DOHH2 (cell line): Measurements from ENCODE around the gene ADM.

Experiments
- EZH2phosphoT487 ChIP-seq: fragments of 200-600 bp; sonication (generic); IDR thresholded peaks from 2 replicates; pipeline ENCODE4 v1.6.1; 2017; ENCODE audit warnings: borderline replicate concordance, mild to moderate bottlenecking, antibody characterized with exemption, low read length, moderate library complexity, mixed read lengths
- TF ChIP-seq, protein P1 (sequence below): fragments of 200-600 bp; sonication (generic); IDR thresholded peaks from one replicate; pipeline ENCODE4 v1.5.1; 2014; ENCODE audit warnings: antibody characterized with exemption, mild to moderate bottlenecking, low read depth, low read length; ENCODE audit not compliant: poor library complexity, severe bottlenecking

DNA sequence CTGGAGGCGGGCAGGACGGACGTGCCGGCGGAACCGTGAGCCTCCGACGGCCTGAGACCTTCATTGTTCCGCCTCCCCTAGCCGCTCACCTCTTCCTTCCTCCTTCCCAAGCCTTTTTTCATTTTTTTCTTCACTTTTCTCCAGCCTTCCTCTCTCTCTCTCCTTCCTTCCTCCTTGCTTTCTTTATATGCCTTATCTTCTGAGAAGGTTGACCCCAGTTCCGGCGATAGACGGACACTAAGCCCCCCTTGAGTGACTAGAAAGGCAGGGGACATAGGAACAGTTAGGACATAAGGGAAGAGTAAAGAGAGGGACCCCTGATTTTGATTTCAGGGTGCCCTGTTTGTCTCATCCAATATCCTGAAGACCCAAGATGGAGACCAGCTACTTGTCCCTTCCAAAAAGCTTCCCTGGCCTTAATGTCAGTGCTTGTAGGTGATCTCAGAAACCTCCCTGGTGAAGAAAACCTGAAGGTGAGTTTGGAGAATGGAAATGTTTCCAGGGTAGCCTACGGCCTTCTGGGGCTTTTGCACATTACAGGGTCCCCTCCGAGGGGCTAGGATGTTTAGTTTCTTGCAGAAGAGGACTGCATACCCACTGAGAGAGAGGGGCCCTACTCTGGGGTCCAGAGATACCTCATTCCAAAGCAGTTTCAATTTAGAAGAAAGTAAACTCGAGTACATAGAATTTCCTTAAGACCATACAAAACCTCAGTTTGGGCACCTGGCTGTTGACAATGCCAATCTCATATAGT lies 3.5 kb downstream of the ADM start:
- TF ChIP-seq, protein P1, sequence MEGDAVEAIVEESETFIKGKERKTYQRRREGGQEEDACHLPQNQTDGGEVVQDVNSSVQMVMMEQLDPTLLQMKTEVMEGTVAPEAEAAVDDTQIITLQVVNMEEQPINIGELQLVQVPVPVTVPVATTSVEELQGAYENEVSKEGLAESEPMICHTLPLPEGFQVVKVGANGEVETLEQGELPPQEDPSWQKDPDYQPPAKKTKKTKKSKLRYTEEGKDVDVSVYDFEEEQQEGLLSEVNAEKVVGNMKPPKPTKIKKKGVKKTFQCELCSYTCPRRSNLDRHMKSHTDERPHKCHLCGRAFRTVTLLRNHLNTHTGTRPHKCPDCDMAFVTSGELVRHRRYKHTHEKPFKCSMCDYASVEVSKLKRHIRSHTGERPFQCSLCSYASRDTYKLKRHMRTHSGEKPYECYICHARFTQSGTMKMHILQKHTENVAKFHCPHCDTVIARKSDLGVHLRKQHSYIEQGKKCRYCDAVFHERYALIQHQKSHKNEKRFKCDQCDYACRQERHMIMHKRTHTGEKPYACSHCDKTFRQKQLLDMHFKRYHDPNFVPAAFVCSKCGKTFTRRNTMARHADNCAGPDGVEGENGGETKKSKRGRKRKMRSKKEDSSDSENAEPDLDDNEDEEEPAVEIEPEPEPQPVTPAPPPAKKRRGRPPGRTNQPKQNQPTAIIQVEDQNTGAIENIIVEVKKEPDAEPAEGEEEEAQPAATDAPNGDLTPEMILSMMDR, result peak; percentile 4
- no peak for TF ChIP-seq EZH2phosphoT487
